ENCODE data around the gene TUBB4A. TPM values are rescaled to one million over a fixed set of nuclear protein-coding genes. Genes with fewer than 3 reads are reported as not detected.

TUBB4A gene
- total and polyA plus RNA-seq, 10 of the 15 experiments (the other 5 are each of a cell fraction or from before 2014, with no cell fraction given) = 0.29 to 22.4 (median 3.8) TPM

GRCh38 chr19:6459262-6460098, 42.6 kb downstream of the TUBB4A start, which contains the start of gene SLC25A23:
Gene SLC25A23, minus strand, starts transcription at chr19:6459792. Its CDS starts 164 bp downstream, at chr19:6459628.
- ChIA-PET POLR2A (interaction anchor here (1.8 kb wide), 1 partner anchor 22 kb away, joined by 10 read pairs; the partner anchor contains the start of gene DENND1C), CTCF (interaction anchor here (1.0 to 2.0 kb wide), 3 partner anchors 22 to 44 kb away, joined by 3 to 7 read pairs (median 5); partner anchors contain the start of gene DENND1C), RAD21 (ENCODE audit: unreplicated experiment) (interaction anchor here (0.6 to 2.1 kb wide), 9 partner anchors 21 to 404 kb away, joined by 3 to 11 read pairs (median 3); partner anchors contain the start of genes CLPP, DENND1C and KHSRP), SMC1A (ENCODE audit: uncharacterized antibody, unreplicated experiment) (interaction anchor here (1.0 to 1.1 kb wide), 3 partner anchors 48 to 63 kb away, joined by 3 read pairs; no protein-coding TSS in a partner anchor)
- H3K9me3 ChIP-seq (replicated peaks; ENCODE audit: control insufficient read depth, insufficient read depth, low read length) = peaks cover 10% of the 10 kb centered on the region; the same call in 2 of the 3 replicates
- H4K20me1 ChIP-seq (ENCODE audit: control insufficient read depth, insufficient read depth) = no peaks in the 10 kb centered on the region
- peak within 1 kb of the TSS; percentile 82 for H3K9ac ChIP-seq (ENCODE audit: control insufficient read depth, insufficient read depth, low read length)
- DNase-seq (ENCODE audit: low read depth, low spot score) = peak; percentile 40
- H3K27ac ChIP-seq (ENCODE audit: control insufficient read depth, insufficient read depth) = peak within 1 kb of the TSS; percentile 94
- H3K36me3 ChIP-seq (ENCODE audit: control insufficient read depth in 2 of 2, insufficient read depth in 2 of 2, low read length in 1 of 2) = peaks cover 6 to 17% of the 10 kb centered on the region in 2 experiments; a peak in 3 of 4 replicates
- peaks cover 18% of the 10 kb centered on the region for H3K79me2 ChIP-seq (ENCODE audit: control insufficient read depth, insufficient read depth, low read length)
- BruUV-seq (replicated peaks) = no TSS peak
- H3K27me3 ChIP-seq (replicated peaks in 1 of 2; ENCODE audit: control insufficient read depth in 2 of 2, insufficient read depth in 2 of 2, low read length in 1 of 2) = no peaks in the 10 kb centered on the region
- H2AFZ ChIP-seq (ENCODE audit: control insufficient read depth, low read depth, low read length) = peak within 1 kb of the TSS; percentile 81
- 4% methylated on average over 40 of the region's 70 CpGs for WGBS (ENCODE audit: insufficient coverage, insufficient replicate concordance, low lambda C conversion rate, missing lambda C conversion rate)
- H3K4me1 ChIP-seq (ENCODE audit: control insufficient read depth, insufficient read depth, low read length) = peaks cover 10% of the 10 kb centered on the region
- peak within 1 kb of the TSS; percentile 95 for H3K4me2 ChIP-seq (ENCODE audit: control insufficient read depth, insufficient read depth)
- H3K4me3 ChIP-seq = peak within 1 kb of the TSS; percentile 80
- in situ Hi-C loops (cut with MboI) = no loop called here
- peak; percentile 70 for ATAC-seq
- no peak for FAIRE-seq
- intact Hi-C loops (cut with micrococcal nuclease; ENCODE audit: unreplicated experiment) = loop anchor here (1.0 to 2.0 kb wide), 2 partner anchors 34 to 45 kb away; no protein-coding TSS in a partner anchor
- TF ChIP-seq EP300 (IDR thresholded peaks at IDR 0.05; ENCODE audit: borderline replicate concordance in 1 of 2, control insufficient read depth in 1 of 2, low read depth in 2 of 2, low read length in 2 of 2) (0 out of 4 replicates have a peak, but pooled peaks of 1 of the 2 experiments have one; percentile 13), DPF2 (IDR thresholded peaks at IDR 0.05) (0 out of 2 replicates have a peak, but pooled peaks have one; percentile 26), CHD2 (IDR thresholded peaks at IDR 0.05; ENCODE audit: borderline replicate concordance, low read depth, low read length) (0 out of 2 replicates have a peak, but pooled peaks have one; percentile 69), TCF7 (IDR thresholded peaks at IDR 0.05; ENCODE audit: borderline replicate concordance) (no peak), EGR1 (IDR thresholded peaks at IDR 0.05; ENCODE audit: borderline replicate concordance in 1 of 2, low read depth in 2 of 2, low read length in 2 of 2) (peak in 1 of 2 experiments; percentile 72; a peak in 1 of 3 replicates), ZBED1 (IDR thresholded peaks at IDR 0.05; ENCODE audit: borderline replicate concordance) (no peak), YY1 (IDR thresholded peaks at IDR 0.05; ENCODE audit: low read depth, low read length) (peak; percentile 44; the same call in 1 of the 2 replicates), BACH1 (IDR thresholded peaks at IDR 0.05; ENCODE audit: borderline replicate concordance) (peak; percentile 53; the same call in 1 of the 2 replicates), POU2F2 (IDR thresholded peaks at IDR 0.05; ENCODE audit: borderline replicate concordance, low read depth, low read length) (no peak), BHLHE40 (IDR thresholded peaks at IDR 0.05; ENCODE audit: borderline replicate concordance in 1 of 2, low read depth in 2 of 2, low read length in 1 of 2) (peak in 1 of 2 experiments; percentile 46; a peak in 1 of 4 replicates), ZZZ3 (IDR thresholded peaks at IDR 0.05; ENCODE audit: control insufficient read depth, insufficient read length, low read depth) (no peak), GATAD2B (conservative IDR thresholded peaks at IDR 0.05; ENCODE audit: low read depth) (peak; percentile 71; the same call in 1 of the 2 replicates), NR2C1 (IDR thresholded peaks at IDR 0.05) (no peak), PKNOX1 (IDR thresholded peaks at IDR 0.05) (no peak), POLR2A (IDR thresholded peaks at IDR 0.05; ENCODE audit: low read depth, low read length) (peak; percentile 62), TARDBP (IDR thresholded peaks at IDR 0.05; ENCODE audit: borderline replicate concordance) (0 out of 2 replicates have a peak, but pooled peaks have one; percentile 19), SMARCA5 (IDR thresholded peaks at IDR 0.05) (0 out of 2 replicates have a peak, but pooled peaks have one; percentile 8), ZNF24 (IDR thresholded peaks at IDR 0.05) (0 out of 2 replicates have a peak, but pooled peaks have one; percentile 20), CREM (IDR thresholded peaks at IDR 0.05; ENCODE audit: low read depth) (0 out of 2 replicates have a peak, but pooled peaks have one; percentile 11)

All from GM12878 (cell line).